Caco-2 (cell line): Measurements from ENCODE around the gene TMEM150C. TPM values are rescaled to one million over a fixed set of nuclear protein-coding genes. Genes with fewer than 3 reads are reported as not detected.

Source experiments
- BruUV-seq: library from RNA; stranded (reverse); fragments of 400-500 nt; replicated peaks from 2 replicates; lab custom pipeline; 2021; lab: Mats Ljungman, UMichigan
- CTCF ChIA-PET: fragments of 300-600 bp; sonication (Branson Sonifier 250); formaldehyde crosslinking; loops from one replicate; lab custom pipeline; 2022; ENCODE audit warnings: antibody characterized with exemption; lab: Charles Lee
- POLR2A ChIA-PET: fragments of 300-600 bp; sonication (Branson Sonifier 250); formaldehyde crosslinking; loops from one replicate; lab custom pipeline; 2022; ENCODE audit warnings: antibody characterized with exemption; lab: Charles Lee
- DNase-seq, 2 experiments: peaks; one replicate each; pipeline versions ENCODE4 v3.0.0 to v3.0.0-alpha.2; 2020 to 2022
- H3K27me3 ChIP-seq: replicated peaks from 2 replicates; pipeline ENCODE4 v1.6.0; 2011; ENCODE audit warnings: low read length; ENCODE audit not compliant: control insufficient read depth, insufficient read depth
- H3K36me3 ChIP-seq: 2 replicates; pipeline ENCODE4 v1.5.1; 2011; ENCODE audit warnings: low read length; ENCODE audit not compliant: control insufficient read depth, insufficient read depth
- H3K4me1 ChIP-seq: fragments of 250-450 bp; sonication (Bioruptor Pico); 2 replicates; pipeline ENCODE4 v1.5.1; 2020; ENCODE audit warnings: mild to moderate bottlenecking
- H3K4me3 ChIP-seq: 2 replicates; pipeline ENCODE4 v1.5.1; 2011; ENCODE audit warnings: low read depth, mild to moderate bottlenecking, control low read depth, low read length
- H3K9me3 ChIP-seq: fragments of 250-450 bp; sonication (Bioruptor Pico); 2 replicates; pipeline ENCODE4 v1.5.1; 2020; ENCODE audit warnings: mild to moderate bottlenecking, moderate library complexity
- H3K27ac Mint-ChIP-seq: one replicate; pipeline ENCODE4 v1.8.0; 2022; ENCODE audit warnings: mixed read lengths; ENCODE audit not compliant: unreplicated experiment
- H3K27me3 Mint-ChIP-seq: one replicate; pipeline ENCODE4 v1.8.0; 2022; ENCODE audit warnings: mixed read lengths; ENCODE audit not compliant: insufficient read depth, unreplicated experiment
- H3K36me3 Mint-ChIP-seq: one replicate; pipeline ENCODE4 v1.8.0; 2022; ENCODE audit warnings: mild to moderate bottlenecking, mixed read lengths; ENCODE audit not compliant: insufficient read depth, unreplicated experiment
- H3K4me1 Mint-ChIP-seq: one replicate; pipeline ENCODE4 v1.8.0; 2022; ENCODE audit warnings: low read depth, mixed read lengths; ENCODE audit not compliant: unreplicated experiment
- H3K4me3 Mint-ChIP-seq: one replicate; pipeline ENCODE4 v1.8.0; 2022; ENCODE audit warnings: mild to moderate bottlenecking, moderate library complexity, mixed read lengths; ENCODE audit not compliant: unreplicated experiment
- H3K9me3 Mint-ChIP-seq: one replicate; pipeline ENCODE4 v1.8.0; 2022; ENCODE audit warnings: mixed read lengths; ENCODE audit not compliant: unreplicated experiment
- CTCF ChIP-seq, 2 experiments: fragments of 200-600 bp in 1 of 2; IDR thresholded peaks; 1 replicate in 1 of 2; 2 replicates in 1 of 2; pipeline versions ENCODE4 v1.5.1 to v1.8.0; 2011 to 2022; ENCODE audit warnings: antibody characterized with exemption in 1 of 2, control low read depth in 1 of 2, inconsistent platforms in 1 of 2, low read depth in 1 of 2, low read length in 1 of 2, mild to moderate bottlenecking in 1 of 2, moderate library complexity in 1 of 2; ENCODE audit not compliant: insufficient read depth in 1 of 2, severe bottlenecking in 1 of 2, unreplicated experiment in 1 of 2
- intact Hi-C: fragments of 100-400 bp; cut with micrococcal nuclease; formaldehyde crosslinking; loops from one replicate; pipeline ENCODE4 v1.10.0; 2022; ENCODE audit not compliant: unreplicated experiment
- total RNA-seq: library from RNA; stranded (reverse); gene quantifications from 2 replicates; pipeline ENCODE4 v1.2.3, GENCODE V29; 2022

Gene TMEM150C
- total RNA-seq, 1 experiment from 2014 or later = 5.7 TPM

DNA sequence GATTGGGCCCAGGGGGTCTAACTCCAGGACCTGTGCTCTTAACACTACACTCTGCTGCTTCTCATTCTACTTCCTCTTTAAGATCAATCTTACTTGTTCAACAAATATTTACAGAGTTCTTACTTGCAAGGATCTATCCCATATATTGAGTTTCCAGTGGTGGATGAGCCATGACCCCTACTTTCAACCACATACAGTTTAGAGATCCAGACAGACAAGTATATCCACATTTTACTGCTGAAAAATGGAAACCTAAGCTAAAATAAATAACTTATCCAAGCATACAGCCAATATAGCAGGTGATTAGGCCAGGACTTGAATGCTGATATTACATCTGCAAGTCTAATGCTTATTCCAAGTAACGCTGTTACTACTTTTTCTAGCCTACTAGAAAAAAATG is 18.7 kb downstream of the TMEM150C start:
- no TSS peak for BruUV-seq
- ChIA-PET POLR2A (no interaction called here), CTCF (no interaction called here)
- Mint-ChIP-seq H3K4me3 (no peak overlapping the region), H3K27ac (no peak overlapping the region), H3K9me3 (no peaks in the 10 kb centered on the region), H3K36me3 (no peaks in the 10 kb centered on the region), H3K4me1 (peaks cover 5% of the 10 kb centered on the region), H3K27me3 (no peaks in the 10 kb centered on the region)
- intact Hi-C loops = no loop called here
- Histone ChIP-seq H3K4me1 (peaks cover 8% of the 10 kb centered on the region), H3K4me3 (no peak overlapping the region), H3K9me3 (no peaks in the 10 kb centered on the region), H3K27me3 (no peaks in the 10 kb centered on the region), H3K36me3 (no peaks in the 10 kb centered on the region)
- no peak for DNase-seq
- TF ChIP-seq CTCF (IDR thresholded peaks at IDR 0.05; ENCODE audit: insufficient read depth in 1 of 2, low read depth in 1 of 2, low read length in 1 of 2, severe bottlenecking in 1 of 2, unreplicated experiment in 1 of 2) = no peak

- Mint-ChIP-seq H3K9me3 (no peaks in the 10 kb centered on the region), H3K4me3 (no peak overlapping the region), H3K27ac (no peak overlapping the region), H3K27me3 (no peaks in the 10 kb centered on the region), H3K4me1 (peaks cover 5% of the 10 kb centered on the region), H3K36me3 (no peaks in the 10 kb centered on the region)
- BruUV-seq = no TSS peak
- no peak for DNase-seq
- Histone ChIP-seq H3K4me3 (no peak overlapping the region), H3K4me1 (peaks cover 8% of the 10 kb centered on the region), H3K27me3 (no peaks in the 10 kb centered on the region), H3K36me3 (no peaks in the 10 kb centered on the region), H3K9me3 (no peaks in the 10 kb centered on the region)
- POLR2A ChIA-PET = no interaction called here
- CTCF ChIA-PET = no interaction called here
- intact Hi-C loops = no loop called here
- no peak for TF ChIP-seq CTCF (IDR thresholded peaks at IDR 0.05; ENCODE audit: insufficient read depth in 1 of 2, low read depth in 1 of 2, low read length in 1 of 2, severe bottlenecking in 1 of 2, unreplicated experiment in 1 of 2)
Measured at GRCh38 chr4:82542642-82543041, 19.1 kb downstream of the TMEM150C start.

DNA sequence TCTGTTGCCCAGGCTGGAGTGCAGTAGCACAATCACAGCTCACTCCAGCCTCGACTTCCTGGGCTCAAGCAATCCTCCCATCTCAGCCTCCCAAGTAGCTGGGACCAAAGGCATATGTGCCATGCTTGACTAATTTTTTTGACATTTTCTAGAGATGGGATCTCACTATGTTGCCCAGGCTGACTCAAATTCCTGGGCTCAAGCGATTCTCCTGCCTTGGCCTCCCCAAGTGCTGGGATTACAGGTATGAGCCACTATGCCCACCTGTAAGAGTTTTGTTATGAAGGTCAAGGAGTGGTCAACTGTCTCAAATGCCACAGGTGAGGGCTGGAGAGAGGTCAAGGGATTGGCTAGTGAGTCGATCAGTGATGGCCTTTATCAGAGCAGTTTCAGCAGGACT is 32.5 kb downstream of the TMEM150C start:
- BruUV-seq = no TSS peak

More for the DNA sequence above, 32.5 kb downstream of the TMEM150C start:
- Histone ChIP-seq H3K36me3 (no peaks in the 10 kb centered on the region), H3K27me3 (no peaks in the 10 kb centered on the region), H3K9me3 (no peaks in the 10 kb centered on the region), H3K4me3 (no peak overlapping the region), H3K4me1 (peaks cover 34% of the 10 kb centered on the region)
- ChIA-PET CTCF (no interaction called here), POLR2A (no interaction called here)
- Mint-ChIP-seq H3K27ac (no peak overlapping the region), H3K9me3 (no peaks in the 10 kb centered on the region), H3K4me3 (no peak overlapping the region), H3K4me1 (peaks cover 16% of the 10 kb centered on the region), H3K27me3 (no peaks in the 10 kb centered on the region), H3K36me3 (no peaks in the 10 kb centered on the region)
- no peak for TF ChIP-seq CTCF (IDR thresholded peaks at IDR 0.05; ENCODE audit: insufficient read depth in 1 of 2, low read depth in 1 of 2, low read length in 1 of 2, severe bottlenecking in 1 of 2, unreplicated experiment in 1 of 2)
- intact Hi-C loops = loop anchor here (2.0 to 5.0 kb wide), 2 partner anchors 33 to 69 kb away; partner anchors contain the start of gene TMEM150C
- no peak for DNase-seq
